Naive thymus-derived CD8-positive, alpha-beta T cell (primary cell): ENCODE data around the gene CST5. TPM values are rescaled to one million over a fixed set of nuclear protein-coding genes. Genes with fewer than 3 reads are reported as not detected.
A peak's percentile ranks its signal among the peaks of the same experiment; 100 is the strongest.
"Not testable (repeated sequence)": the region's sequence is repeated elsewhere in the genome, so short reads cannot be mapped to it uniquely, and the experiment has no call there.

Source experiments
- ATAC-seq, 2 donors: fragments of 150-1000 bp; cut with Tn5 transposase in 1 of 2; sonication (Bioruptor Pico), chemical (Tn5 transposase) in 1 of 2; 1 replicate in 1 of 2; 2 replicates in 1 of 2; pipeline ENCODE4 v1.10.0; 2021; ENCODE audit warnings: mild to moderate bottlenecking in 2 of 2, moderate library complexity in 2 of 2
- POLR2A ChIA-PET: fragments of 350-600 bp; sonication (Branson Sonifier 250); formaldehyde crosslinking; loops from one replicate; lab custom pipeline; 2021; ENCODE audit warnings: antibody characterized with exemption; lab: Charles Lee
- DNase-seq, 10 donors: peaks; one replicate each; pipeline versions ENCODE4 v3.0.0 to v3.0.0-alpha.2; 2020 to 2022
- H3K27ac Mint-ChIP-seq, 10 donors: one replicate each; pipeline ENCODE4 v1.8.0; 2020 to 2022; ENCODE audit warnings: mild to moderate bottlenecking in 10 of 10, mixed read lengths in 10 of 10, moderate library complexity in 4 of 10, inconsistent platforms in 1 of 10
- H3K27me3 Mint-ChIP-seq, 5 donors: one replicate each; pipeline ENCODE4 v1.8.0; 2021 to 2022; ENCODE audit warnings: mixed read lengths in 5 of 5
- H3K36me3 Mint-ChIP-seq, 3 donors: one replicate each; pipeline ENCODE4 v1.8.0; 2020 to 2022; ENCODE audit warnings: mixed read lengths in 3 of 3, mild to moderate bottlenecking in 2 of 3, inconsistent platforms in 1 of 3
- H3K4me1 Mint-ChIP-seq, 4 donors: one replicate each; pipeline ENCODE4 v1.8.0; 2021 to 2022; ENCODE audit warnings: mixed read lengths in 4 of 4
- H3K4me3 Mint-ChIP-seq, 10 donors: one replicate each; pipeline ENCODE4 v1.8.0; 2020 to 2022; ENCODE audit warnings: mild to moderate bottlenecking in 10 of 10, mixed read lengths in 10 of 10, moderate library complexity in 6 of 10, inconsistent platforms in 1 of 10
- H3K9me3 Mint-ChIP-seq, 9 donors: one replicate each; pipeline ENCODE4 v1.8.0; 2020 to 2022; ENCODE audit warnings: mixed read lengths in 9 of 9, mild to moderate bottlenecking in 3 of 9, inconsistent platforms in 1 of 9, moderate library complexity in 1 of 9
- polyA plus RNA-seq, 3 donors: library from polyadenylated mRNA; unstranded; fragments of 300-500 nt; fragmentation: Illumina TruSeq; gene quantifications; one replicate each; pipeline ENCODE4 v1.2.3, GENCODE V29; 2021
- total RNA-seq, 8 experiments: library from RNA in 2 of 8; stranded (reverse) in 2 of 8; gene quantifications; one replicate each; pipeline ENCODE4 v1.2.3 and lab custom pipeline; 2021 to 2026

CST5 gene
- total and polyA plus RNA-seq, 5 experiments from 2014 or later = not detected

GRCh38 chr20:23918896-23919295 is 39.3 kb upstream of the CST5 start:
- ATAC-seq = no peak
- POLR2A ChIA-PET = interaction anchor here (1.1 to 2.0 kb wide), 4 partner anchors 9 to 108 kb away, joined by 3 to 5 read pairs (median 4); no protein-coding TSS in a partner anchor
- no peaks in the 10 kb centered on the region for H3K9me3 Mint-ChIP-seq
- H3K4me1 Mint-ChIP-seq = peaks cover 26 to 44% (median 32%) of the 10 kb centered on the region in 4 donors
- DNase-seq = no peak
- H3K36me3 Mint-ChIP-seq = peaks cover 0 to 2% (median 0%) of the 10 kb centered on the region in 3 donors
- peak overlapping the region in 7 of 10 donors; percentile 8 to 93 (median 69) for H3K27ac Mint-ChIP-seq
- H3K27me3 Mint-ChIP-seq = peaks cover 0 to 4% (median 0%) of the 10 kb centered on the region in 5 donors
- H3K4me3 Mint-ChIP-seq = no peak overlapping the region

GRCh38 chr20:23918101-23918862 is 38.7 kb upstream of the CST5 start:
- peaks cover 26 to 44% (median 32%) of the 10 kb centered on the region in 4 donors for H3K4me1 Mint-ChIP-seq

GRCh38 chr20:23917024-23917725 is 37.6 kb upstream of the CST5 start:
- peaks cover 26 to 43% (median 30%) of the 10 kb centered on the region in 4 donors for H3K4me1 Mint-ChIP-seq
- ATAC-seq (no peak), DNase-seq (no peak)
- H3K27me3 Mint-ChIP-seq = peaks cover 0 to 5% (median under 1%) of the 10 kb centered on the region in 5 donors
- peak overlapping the region in 2 of 10 donors; percentile 8 to 63 for H3K27ac Mint-ChIP-seq
- no peaks in the 10 kb centered on the region for H3K9me3 Mint-ChIP-seq
- peak overlapping the region in 1 of 10 donors; percentile 2 for H3K4me3 Mint-ChIP-seq
- H3K36me3 Mint-ChIP-seq = peaks cover 0 to 2% (median 0%) of the 10 kb centered on the region in 3 donors
- POLR2A ChIA-PET = no interaction called here

More at GRCh38 chr20:23918101-23918862, 38.7 kb upstream of the CST5 start:
- DNase-seq = no peak
- POLR2A ChIA-PET = interaction anchor here (1.5 to 1.9 kb wide), 2 partner anchors 9 to 13 kb away, joined by 4 to 5 read pairs; no protein-coding TSS in a partner anchor
- H3K36me3 Mint-ChIP-seq = peaks cover 0 to 2% (median 0%) of the 10 kb centered on the region in 3 donors
- no peak for ATAC-seq
- peak overlapping the region in 6 of 10 donors; percentile 18 to 81 (median 76) for H3K27ac Mint-ChIP-seq
- H3K4me3 Mint-ChIP-seq = peak overlapping the region in 3 of 10 donors; percentile 4 to 57 (median 35)
- H3K27me3 Mint-ChIP-seq = peaks cover 0 to 4% (median 0%) of the 10 kb centered on the region in 5 donors
- H3K9me3 Mint-ChIP-seq = no peaks in the 10 kb centered on the region

GRCh38 chr20:23915844-23916243 is 36.3 kb upstream of the CST5 start:
- peaks cover 0 to 2% (median 0%) of the 10 kb centered on the region in 3 donors for H3K36me3 Mint-ChIP-seq
- peaks cover 0 to 10% (median 1%) of the 10 kb centered on the region in 5 donors for H3K27me3 Mint-ChIP-seq
- ATAC-seq = no peak
- no peaks in the 10 kb centered on the region for H3K9me3 Mint-ChIP-seq
- peaks cover 20 to 30% (median 23%) of the 10 kb centered on the region in 4 donors for H3K4me1 Mint-ChIP-seq
- H3K4me3 Mint-ChIP-seq = no peak overlapping the region
- POLR2A ChIA-PET = no interaction called here
- no peak for DNase-seq
- H3K27ac Mint-ChIP-seq = peak overlapping the region in 3 of 10 donors; percentile 17 to 63 (median 34)

- POLR2A ChIA-PET, H3K36me3 Mint-ChIP-seq, DNase-seq, H3K9me3 Mint-ChIP-seq, ATAC-seq, H3K4me3 Mint-ChIP-seq: not testable (repeated sequence)
- Mint-ChIP-seq H3K27ac (peak overlapping the region in 1 of 10 donors; percentile 48), H3K27me3 (peaks cover 0 to 10% (median 1%) of the 10 kb centered on the region in 5 donors), H3K4me1 (peaks cover 6 to 16% (median 10%) of the 10 kb centered on the region in 4 donors)
These were observed 34.9 kb upstream of the CST5 start for GRCh38 chr20:23914469-23914868.

GRCh38 chr20:23910210-23910609 is 30.7 kb upstream of the CST5 start:
- peaks cover 0 to 10% (median 1%) of the 10 kb centered on the region in 5 donors for H3K27me3 Mint-ChIP-seq

GRCh38 chr20:23909390-23909789 is 29.8 kb upstream of the CST5 start:
- peaks cover 0 to 48% (median 7%) of the 10 kb centered on the region in 3 donors for H3K36me3 Mint-ChIP-seq
- POLR2A ChIA-PET = no interaction called here
- H3K27me3 Mint-ChIP-seq = peaks cover 0 to 10% (median 1%) of the 10 kb centered on the region in 5 donors
- no peak overlapping the region for H3K4me3 Mint-ChIP-seq
- ATAC-seq = no peak
- peak overlapping the region in 1 of 10 donors; percentile 42 for H3K27ac Mint-ChIP-seq
- DNase-seq = no peak
- H3K4me1 Mint-ChIP-seq = peaks cover 8 to 13% (median 10%) of the 10 kb centered on the region in 4 donors
- peaks cover 3 to 50% (median 22%) of the 10 kb centered on the region in 9 donors for H3K9me3 Mint-ChIP-seq

More at GRCh38 chr20:23910210-23910609, 30.7 kb upstream of the CST5 start:
- POLR2A ChIA-PET = interaction anchor here (0.8 kb wide), 1 partner anchor 10 kb away, joined by 4 read pairs; no protein-coding TSS in a partner anchor
- Mint-ChIP-seq H3K36me3 (peaks cover 0 to 40% (median 0%) of the 10 kb centered on the region in 3 donors), H3K9me3 (peaks cover 3 to 42% (median 19%) of the 10 kb centered on the region in 9 donors), H3K4me3 (no peak overlapping the region), H3K4me1 (peaks cover 8 to 13% (median 10%) of the 10 kb centered on the region in 4 donors), H3K27ac (no peak overlapping the region)
- ATAC-seq (no peak), DNase-seq (no peak)

GRCh38 chr20:23907579-23907978 is 28.0 kb upstream of the CST5 start:
- no peak overlapping the region for H3K27ac Mint-ChIP-seq
- POLR2A ChIA-PET = no interaction called here
- H3K9me3 Mint-ChIP-seq = peaks cover 3 to 68% (median 36%) of the 10 kb centered on the region in 9 donors
- H3K4me1 Mint-ChIP-seq = peaks cover 13 to 17% (median 14%) of the 10 kb centered on the region in 4 donors
- no peak for ATAC-seq
- peaks cover 0 to 8% (median 0%) of the 10 kb centered on the region in 5 donors for H3K27me3 Mint-ChIP-seq
- H3K36me3 Mint-ChIP-seq = peaks cover 0 to 56% (median 14%) of the 10 kb centered on the region in 3 donors
- DNase-seq = no peak
- peak overlapping the region in 1 of 10 donors; percentile 22 for H3K4me3 Mint-ChIP-seq

GRCh38 chr20:23902396-23902795 is 22.8 kb upstream of the CST5 start:
- peaks cover 0 to 78% (median 22%) of the 10 kb centered on the region in 9 donors for H3K9me3 Mint-ChIP-seq
- not testable (repeated sequence) for ATAC-seq, H3K27me3 Mint-ChIP-seq
- POLR2A ChIA-PET = interaction anchor here (1.4 to 2.8 kb wide), 4 partner anchors 18 to 125 kb away, joined by 3 to 6 read pairs (median 4); no protein-coding TSS in a partner anchor
- DNase-seq = peak in 8 of 10 donors; percentile 17 to 79 (median 67)
- peaks cover 0 to 46% (median 20%) of the 10 kb centered on the region in 3 donors for H3K36me3 Mint-ChIP-seq
- H3K4me3 Mint-ChIP-seq = peak overlapping the region; percentile 25 to 86 (median 69)
- H3K27ac Mint-ChIP-seq = peak overlapping the region; percentile 69 to 96 (median 91)
- H3K4me1 Mint-ChIP-seq = peaks cover 9 to 24% (median 20%) of the 10 kb centered on the region in 4 donors

- DNase-seq, H3K4me3 Mint-ChIP-seq, H3K27me3 Mint-ChIP-seq, H3K36me3 Mint-ChIP-seq, POLR2A ChIA-PET, H3K4me1 Mint-ChIP-seq, H3K27ac Mint-ChIP-seq, ATAC-seq: not testable (repeated sequence)
- peaks cover 0 to 14% (median 0%) of the 10 kb centered on the region in 9 donors for H3K9me3 Mint-ChIP-seq
These were observed 11.3 kb upstream of the CST5 start for GRCh38 chr20:23890867-23891266.

- Mint-ChIP-seq H3K36me3 (no peaks in the 10 kb centered on the region), H3K4me1 (no peaks in the 10 kb centered on the region), H3K9me3 (peaks cover 0 to 4% (median 0%) of the 10 kb centered on the region in 9 donors), H3K27ac (no peak overlapping the region), H3K27me3 (peaks cover 0 to 4% (median 1%) of the 10 kb centered on the region in 5 donors), H3K4me3 (no peak overlapping the region)
- POLR2A ChIA-PET = no interaction called here
- ATAC-seq (peak; percentile 97 to 98), DNase-seq (peak; percentile 35 to 88 (median 70))
These were observed 10.2 kb upstream of the CST5 start for GRCh38 chr20:23889775-23890187.

- Mint-ChIP-seq H3K4me3 (no peak overlapping the region), H3K27ac (peak overlapping the region in 1 of 10 donors; percentile 17), H3K9me3 (no peaks in the 10 kb centered on the region), H3K27me3 (peaks cover 0 to 2% (median 0%) of the 10 kb centered on the region in 5 donors), H3K4me1 (no peaks in the 10 kb centered on the region), H3K36me3 (no peaks in the 10 kb centered on the region)
- POLR2A ChIA-PET = no interaction called here
- ATAC-seq (no peak), DNase-seq (no peak)
These were observed 8.3 kb upstream of the CST5 start for GRCh38 chr20:23887856-23888255.
